ENCODE results near the gene NOL4.

The NOL4 gene

GRCh38 chr18:34189656-34190435 lies 34.9 kb downstream of the NOL4 start:
- DNase-seq: no peak
